ENCODE measurements around the gene KRTAP10-3.
"Not testable (repeated sequence)": the region's sequence is repeated elsewhere in the genome, so short reads cannot be mapped to it uniquely, and the experiment has no call there.

KRTAP10-3 gene

DNA sequence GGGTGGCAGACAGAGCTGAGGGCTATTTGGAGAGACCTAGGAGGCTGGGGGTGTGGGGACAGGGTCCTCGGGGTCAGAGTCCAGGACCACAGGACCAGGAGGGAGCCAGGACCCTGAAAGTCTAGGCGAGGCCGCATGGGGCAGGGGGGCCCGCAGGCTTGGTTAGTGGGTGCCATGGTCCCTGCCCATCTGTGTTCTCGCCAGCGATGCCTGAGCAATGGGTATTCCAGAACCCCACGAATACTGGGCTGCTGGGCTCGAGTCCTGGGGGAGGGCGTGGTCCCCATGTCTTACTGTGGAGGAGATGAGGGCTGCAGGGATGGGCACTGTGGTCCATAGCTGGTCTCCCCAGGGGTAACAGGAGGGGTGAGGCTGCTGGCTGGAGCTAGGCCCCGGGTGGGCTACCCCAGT is 31.7 kb upstream of the KRTAP10-3 start:
- no peak for DNase-seq (ENCODE audit: low spot score)

DNA sequence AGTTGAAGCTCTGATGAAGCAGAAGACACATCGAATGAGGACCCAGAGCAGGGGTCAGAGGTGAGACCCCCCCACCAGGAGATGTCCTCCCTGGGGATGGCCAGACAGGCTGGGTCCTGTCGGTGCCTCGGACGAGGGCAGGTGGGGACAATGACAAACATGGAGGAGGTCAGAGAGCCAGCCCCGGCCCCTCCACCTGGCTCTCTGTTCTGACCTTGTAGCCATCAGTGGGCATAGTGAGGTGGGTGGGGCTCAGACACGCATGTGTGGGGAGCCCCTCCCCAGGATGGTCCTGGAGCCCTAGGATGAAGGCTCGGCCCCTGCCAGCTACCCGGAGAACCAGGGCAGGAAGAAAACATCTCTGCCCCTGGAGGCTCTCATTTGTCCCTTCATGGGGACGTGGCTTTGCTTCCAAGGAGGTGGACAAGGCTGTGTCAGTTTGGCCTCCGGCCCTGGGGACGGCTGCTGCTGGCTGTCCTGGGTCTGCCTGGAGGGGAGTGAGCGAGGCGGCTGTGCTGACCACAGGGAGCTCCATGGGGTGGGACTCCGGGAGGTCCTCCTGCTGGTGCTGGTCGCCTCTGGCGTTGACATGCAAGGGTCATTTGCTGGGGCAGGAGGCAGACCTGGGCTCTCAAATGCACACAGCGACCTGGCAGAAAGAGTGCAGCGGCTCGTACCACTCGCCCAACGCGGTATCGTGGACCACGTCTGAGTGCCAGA is 31.2 kb upstream of the KRTAP10-3 start:
- DNase-seq (ENCODE audit: low spot score) = no peak

DNA sequence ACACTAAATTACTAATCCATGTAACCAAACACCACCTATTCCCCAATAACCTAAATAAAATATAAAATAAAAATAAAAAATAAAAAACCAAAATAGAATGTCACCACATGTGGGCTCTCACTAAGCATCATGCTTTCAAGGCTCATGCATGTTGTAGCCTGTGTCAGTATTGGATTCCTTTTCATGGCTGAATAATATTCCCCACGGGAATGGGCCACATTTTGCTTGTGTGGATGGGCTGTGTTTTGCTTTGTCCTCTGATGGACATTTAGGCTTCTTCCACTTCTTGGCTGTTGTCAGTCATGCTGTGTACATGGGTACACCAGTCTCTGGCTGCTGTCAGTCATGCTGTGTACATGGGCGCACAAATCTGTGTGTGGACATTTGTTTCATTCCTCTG is 30.5 kb upstream of the KRTAP10-3 start:
- DNase-seq (ENCODE audit: low spot score) = no peak

DNA sequence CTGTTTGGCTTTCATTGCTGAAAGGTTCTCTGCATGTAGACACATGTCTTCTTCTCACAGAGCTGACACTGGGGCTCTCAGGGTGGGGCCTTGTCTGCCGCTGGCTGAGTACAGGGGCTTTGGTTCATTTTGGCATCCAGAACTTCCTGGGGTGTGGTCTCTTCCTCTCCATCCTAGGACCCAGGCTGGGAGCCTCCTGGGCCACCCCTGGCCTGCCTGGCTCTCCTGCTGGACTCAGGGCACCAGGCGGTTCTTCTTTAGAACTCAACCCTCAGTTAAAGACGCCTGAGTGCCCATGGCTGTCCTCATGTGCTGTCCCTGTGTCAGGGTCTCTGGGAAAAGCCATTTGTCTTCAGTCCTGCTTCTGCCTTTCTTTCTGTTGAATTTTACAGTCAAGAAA is 27.3 kb upstream of the KRTAP10-3 start:
- DNase-seq (ENCODE audit: low spot score) = no peak

DNA sequence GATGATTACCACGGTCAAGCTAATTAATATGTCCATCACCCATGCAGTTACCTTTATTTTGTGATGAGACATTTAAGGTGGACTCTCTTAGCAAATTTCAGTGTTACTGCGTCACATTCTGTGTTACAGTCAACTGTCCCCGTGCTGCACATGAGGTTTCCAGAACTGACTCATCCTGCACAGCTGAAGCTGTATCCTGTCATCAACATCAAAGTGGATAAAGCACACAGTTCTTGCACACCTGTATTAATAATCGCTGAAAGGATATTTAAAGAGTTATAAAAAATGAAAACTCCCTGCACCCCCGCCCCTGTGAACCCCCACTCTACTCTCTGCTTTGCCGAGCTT is 25.2 kb upstream of the KRTAP10-3 start:
- DNase-seq (ENCODE audit: low spot score) = no peak

DNA sequence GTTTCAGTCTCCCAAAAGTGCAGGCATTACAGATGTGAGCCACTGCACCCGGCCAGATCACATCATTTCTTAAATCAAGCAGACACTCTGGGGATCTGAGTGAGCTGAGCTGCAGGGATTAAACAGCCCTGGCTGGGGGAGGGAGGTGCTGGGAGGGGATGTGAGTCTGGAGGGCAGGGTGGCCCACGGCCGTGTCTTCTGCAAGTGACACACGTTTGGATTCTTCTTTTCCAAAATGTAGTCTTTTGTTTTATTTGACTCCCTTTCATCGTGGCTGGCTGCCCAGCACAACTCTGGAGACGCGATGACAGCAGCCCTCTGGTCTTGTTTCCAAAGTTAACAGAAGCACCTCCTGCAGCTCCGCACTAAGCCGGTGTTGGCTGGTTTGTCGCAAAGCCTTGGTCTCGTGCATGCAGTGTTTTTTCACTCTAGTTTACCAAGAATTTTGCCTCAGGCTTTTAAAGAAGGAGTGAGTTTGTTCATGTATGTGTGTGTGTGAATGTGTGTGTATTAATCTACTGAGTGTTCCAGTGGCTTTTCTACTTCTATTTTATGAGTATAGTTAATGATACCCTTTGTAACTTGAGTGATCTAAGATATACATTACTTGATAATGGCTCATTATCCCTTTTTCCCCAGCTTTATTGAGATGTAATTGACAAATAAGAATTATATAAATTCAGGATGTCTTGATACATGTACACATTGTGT is 24.6 kb upstream of the KRTAP10-3 start:
- DNase-seq (ENCODE audit: low spot score) = no peak

DNA sequence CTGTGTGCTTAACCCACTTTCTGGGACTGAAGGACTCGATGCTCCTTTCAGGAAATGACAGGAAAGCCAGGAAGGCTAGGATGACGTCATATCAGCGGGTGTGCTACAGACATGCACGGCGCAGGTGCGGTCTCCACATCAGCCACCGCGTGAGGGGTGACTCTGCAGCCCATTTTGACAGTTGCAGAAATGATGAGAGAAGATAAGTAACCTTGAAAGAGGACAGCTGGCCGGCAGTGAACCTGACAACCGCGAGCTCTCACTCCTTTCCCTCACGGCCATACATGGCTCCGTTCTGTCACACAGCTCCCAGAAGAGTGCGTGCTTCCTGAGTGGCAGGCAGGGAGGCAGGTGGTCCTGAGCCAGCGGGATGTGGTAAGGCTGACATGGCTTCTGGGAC is 23.5 kb upstream of the KRTAP10-3 start:
- DNase-seq (ENCODE audit: low spot score) = no peak

DNA sequence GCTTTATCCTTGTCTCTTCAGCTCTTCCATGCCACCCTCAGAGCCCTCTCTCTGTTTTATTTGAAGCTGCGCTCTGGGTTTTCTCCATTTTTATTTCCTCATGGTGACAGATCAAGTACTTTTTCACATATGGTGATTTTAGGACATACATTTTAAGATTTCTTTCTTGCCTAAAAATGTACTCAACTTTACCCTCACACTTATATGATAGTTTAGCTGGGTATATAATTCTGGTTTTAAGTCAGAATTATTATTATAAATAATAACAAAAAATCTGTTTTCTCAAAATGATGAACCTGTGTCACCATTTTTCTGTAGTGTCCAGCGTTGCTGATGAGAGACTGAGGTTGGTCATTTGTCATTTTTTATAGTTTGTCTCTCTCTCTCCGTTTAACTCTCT is 22.6 kb upstream of the KRTAP10-3 start:
- no peak for DNase-seq (ENCODE audit: low spot score)

DNA sequence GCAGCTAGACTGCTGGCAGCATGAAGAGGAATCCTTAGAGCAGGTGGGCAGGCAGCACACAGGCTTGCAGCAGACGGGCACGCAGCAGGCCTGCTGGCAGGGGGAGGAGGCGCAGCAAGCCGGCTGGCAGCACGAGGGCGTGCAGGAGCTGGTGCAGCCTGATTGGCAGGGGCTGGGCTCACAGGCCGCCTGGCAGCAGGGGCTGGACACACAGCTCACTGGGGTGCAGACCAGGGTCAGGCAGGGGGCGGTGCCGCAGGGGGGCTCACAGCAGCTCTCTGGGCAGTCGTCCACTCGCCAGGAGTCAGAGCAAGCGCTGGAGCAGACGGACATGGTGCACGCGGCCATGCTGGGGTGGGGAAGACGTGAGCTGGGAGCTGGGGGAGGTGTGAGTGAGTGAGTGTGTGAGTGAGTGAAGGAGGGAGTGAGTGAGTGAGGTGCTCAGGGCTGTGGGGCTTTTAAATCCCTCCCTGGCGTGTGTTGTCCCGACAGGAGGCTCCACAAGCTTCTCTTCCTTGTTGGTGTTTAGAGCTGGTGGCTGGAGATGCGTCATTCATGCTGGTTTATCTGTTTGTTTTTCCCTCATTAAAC is 21.7 kb upstream of the KRTAP10-3 start, which contains the start of gene KRTAP10-5:
Gene KRTAP10-5, minus strand, starts transcription at position 374 of the 591 bp plus-strand sequence. Its CDS starts 26 bp downstream, at position 348.
- not testable (repeated sequence) for DNase-seq (ENCODE audit: low spot score)

DNA sequence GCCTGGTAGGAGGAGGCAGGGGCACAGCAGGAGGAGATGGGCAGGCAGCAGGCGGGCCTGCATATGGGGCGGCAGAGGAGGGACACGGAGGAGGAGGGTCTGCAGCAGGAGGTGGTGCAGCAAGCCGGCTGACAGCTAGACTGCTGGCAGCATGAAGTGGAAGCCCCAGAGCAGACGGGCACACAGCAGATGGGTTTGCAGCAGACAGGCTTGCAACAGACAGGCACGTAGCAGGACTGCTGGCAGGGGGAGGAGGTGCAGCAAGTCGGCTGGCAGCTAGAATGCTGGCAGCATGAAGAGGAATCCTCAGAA is 21.2 kb upstream of the KRTAP10-3 start:
- DNase-seq (ENCODE audit: low spot score) = no peak

DNA sequence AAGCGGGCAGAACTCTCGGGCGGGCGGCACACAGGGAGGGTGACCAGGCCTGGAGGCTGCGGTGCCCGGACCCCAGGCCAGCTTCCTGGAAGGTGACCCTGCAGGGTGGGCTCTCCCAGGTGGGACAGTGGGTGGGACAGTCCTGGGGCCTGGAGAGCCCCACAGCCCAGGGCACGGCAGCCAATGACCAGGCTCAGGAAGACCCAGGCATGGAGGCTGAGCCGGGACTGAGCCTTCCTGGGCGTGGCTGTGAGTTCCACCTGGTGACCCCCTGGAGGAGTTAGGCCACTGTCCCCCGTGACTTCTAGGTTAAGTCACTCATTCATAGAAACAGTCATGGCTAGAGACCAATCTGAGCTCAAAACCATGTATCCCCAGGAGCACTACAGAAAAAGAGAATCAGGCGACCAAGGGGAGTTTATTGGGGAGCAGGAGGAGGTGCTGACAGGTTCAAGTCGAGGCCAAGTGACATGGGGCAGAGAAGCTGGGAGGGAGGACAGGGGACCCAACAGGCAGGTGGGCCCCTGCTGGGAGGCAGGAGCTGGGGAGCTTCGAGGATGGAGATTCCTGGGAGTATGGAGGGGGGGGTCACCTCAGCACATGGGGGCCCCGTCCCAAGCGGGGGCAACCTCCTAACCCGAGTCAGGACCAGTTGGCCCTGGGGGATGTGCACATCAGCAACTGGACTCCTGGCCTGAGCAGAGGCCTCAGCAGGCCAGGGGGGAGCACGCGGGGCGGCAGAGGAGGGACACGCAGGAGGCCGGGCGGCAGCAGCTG is 20.6 kb upstream of the KRTAP10-3 start:
- DNase-seq (ENCODE audit: low spot score) = no peak

DNA sequence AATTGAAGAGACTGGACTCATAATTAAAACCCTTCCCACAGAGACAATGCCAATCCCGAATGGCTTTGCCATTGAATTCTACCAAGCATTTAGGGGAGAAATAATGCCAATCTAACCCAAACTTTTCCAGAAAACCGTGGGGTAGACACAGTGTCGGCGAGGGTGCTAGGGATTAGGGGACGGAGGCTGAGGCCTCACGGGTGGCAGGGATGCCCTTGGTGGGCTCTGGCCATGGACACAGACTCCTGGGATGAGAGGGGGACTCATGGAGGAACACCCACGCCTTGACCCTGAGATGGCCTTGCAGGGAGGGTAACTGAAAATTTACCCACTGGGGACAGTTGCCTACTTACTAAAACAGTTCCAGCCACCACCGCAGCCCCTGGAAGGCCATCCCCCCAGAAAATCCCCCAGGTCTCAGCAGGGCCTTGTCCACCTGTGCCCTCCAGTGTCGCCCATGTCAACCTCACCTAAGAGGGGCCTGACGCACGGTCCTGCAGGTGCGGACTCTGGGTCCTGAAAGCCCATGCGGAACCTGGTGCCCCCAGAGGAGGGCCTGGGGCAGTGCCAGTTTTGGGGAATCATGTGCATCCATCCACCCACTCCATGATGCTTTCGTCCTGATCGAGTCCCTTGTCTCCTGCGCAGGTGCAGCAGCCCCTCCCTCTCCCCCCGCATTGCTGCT is 19.9 kb upstream of the KRTAP10-3 start:
- DNase-seq (ENCODE audit: low spot score) = no peak

DNA sequence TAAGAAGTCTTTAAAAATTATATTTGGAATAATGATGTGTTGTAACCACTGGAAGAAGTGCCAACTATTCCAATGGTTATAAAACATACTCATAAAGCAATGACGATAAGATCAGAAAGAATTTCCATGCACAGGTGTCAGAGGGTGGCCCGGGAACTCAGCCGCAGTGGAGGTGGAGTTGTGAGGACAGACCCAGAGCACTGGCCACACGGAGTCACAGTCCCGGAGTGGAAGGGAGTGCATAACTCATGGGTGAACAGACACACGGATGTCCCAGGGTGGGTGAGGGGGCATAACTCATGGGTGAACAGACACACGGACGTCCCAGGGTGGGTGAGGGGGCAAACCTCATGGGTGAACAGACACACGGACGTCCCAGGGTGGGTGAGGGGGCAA is 17.4 kb upstream of the KRTAP10-3 start:
- no peak for DNase-seq (ENCODE audit: low spot score)

DNA sequence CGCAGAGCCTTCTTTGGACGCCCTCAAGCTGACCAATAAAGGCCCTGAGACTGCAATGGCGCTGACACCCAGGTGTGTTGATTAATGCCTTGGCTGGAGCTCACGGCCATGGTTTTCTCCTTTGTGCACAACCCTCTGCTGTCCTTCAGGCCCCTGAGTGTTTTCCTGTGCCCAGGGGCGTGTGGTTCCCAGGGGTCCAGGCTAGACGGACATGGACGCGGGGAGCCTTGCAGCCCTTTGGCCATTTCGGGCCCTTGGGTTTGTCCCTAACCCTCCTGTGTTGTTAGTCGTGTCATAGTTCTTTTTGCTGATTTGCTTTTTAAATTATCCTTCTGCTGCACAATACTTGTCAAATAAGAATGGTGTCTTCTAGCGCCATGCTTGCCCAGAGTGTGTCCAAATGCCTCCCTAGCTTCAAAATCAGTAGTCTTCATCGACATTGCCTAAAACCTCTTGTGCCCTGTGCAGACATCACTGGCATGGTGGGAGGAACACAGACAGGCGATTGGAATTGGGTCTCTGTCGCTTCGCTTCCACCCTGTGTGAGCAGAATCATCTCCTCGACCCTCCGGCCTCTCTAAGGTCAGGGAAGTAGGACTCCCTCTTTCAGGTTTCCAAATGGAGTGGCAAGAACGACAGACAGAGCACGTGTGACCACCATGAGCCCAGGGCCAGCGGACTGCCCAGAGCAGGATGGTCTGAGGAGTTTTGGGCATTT is 16.9 kb upstream of the KRTAP10-3 start:
- DNase-seq (ENCODE audit: low spot score) = no peak

DNA sequence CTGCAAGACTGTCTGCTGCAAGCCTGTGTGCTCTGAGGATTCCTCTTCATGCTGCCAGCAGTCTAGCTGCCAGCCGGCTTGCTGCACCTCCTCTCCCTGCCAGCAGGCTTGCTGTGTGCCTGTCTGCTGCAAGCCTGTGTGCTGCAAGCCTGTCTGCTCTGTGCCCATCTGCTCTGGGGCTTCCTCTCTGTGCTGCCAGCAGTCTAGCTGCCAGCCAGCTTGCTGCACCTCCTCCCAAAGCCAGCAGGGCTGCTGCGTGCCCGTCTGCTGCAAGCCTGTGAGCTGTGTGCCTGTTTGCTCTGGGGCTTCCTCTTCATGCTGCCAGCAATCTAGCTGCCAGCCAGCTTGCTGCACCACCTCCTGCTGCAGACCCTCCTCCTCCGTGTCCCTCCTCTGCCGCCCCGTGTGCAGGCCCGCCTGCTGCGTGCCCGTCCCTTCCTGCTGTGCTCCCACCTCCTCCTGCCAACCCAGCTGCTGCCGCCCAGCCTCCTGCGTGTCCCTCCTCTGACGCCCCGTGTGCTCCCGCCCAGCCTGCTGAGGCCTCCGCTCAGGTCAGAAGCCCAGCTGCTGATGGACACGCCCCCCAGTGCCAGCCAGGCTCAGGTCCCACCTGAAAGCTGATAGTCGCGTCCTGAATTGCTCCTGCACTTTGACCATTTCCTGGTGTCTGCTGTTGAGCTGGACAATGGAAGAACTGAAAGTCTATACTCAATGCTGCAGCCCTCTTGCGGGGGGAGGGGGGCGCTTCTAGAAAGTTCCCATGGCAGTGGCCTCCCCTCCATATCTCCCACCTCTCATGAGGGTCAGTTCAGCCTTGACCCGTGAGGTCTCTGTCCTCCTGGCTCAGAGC is 16.1 kb upstream of the KRTAP10-3 start:
- DNase-seq (ENCODE audit: low spot score) = no peak

DNA sequence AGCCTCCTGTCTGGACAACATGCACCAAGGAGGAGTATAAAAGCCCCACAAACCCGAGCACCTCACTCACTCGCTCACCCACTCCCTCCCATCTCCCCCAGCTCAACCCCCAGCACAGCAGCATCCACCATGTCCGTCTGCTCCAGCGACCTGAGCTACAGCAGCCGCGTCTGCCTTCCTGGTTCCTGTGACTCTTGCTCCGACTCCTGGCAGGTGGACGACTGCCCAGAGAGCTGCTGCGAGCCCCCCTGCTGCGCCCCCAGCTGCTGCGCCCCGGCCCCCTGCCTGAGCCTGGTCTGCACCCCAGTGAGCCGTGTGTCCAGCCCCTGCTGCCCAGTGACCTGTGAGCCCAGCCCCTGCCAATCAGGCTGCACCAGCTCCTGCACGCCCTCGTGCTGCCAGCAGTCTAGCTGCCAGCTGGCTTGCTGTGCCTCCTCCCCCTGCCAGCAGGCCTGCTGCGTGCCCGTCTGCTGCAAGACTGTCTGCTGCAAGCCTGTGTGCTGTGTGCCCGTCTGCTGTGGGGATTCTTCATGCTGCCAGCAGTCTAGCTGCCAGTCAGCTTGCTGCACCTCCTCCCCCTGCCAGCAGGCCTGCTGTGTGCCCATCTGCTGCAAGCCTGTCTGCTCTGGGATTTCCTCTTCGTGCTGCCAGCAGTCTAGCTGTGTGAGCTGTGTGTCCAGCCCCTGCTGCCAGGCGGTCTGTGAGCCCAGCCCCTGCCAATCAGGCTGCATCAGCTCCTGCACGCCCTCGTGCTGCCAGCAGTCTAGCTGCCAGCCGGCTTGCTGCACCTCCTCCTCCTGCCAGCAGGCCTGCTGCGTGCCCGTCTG is 15.2 kb upstream of the KRTAP10-3 start, which contains the start of gene KRTAP10-4:
Gene KRTAP10-4, plus strand, starts transcription at position 100 of the 827 bp plus-strand sequence. Its CDS starts 30 bp downstream, at position 130.
- DNase-seq (ENCODE audit: low spot score) = not testable (repeated sequence)

DNA sequence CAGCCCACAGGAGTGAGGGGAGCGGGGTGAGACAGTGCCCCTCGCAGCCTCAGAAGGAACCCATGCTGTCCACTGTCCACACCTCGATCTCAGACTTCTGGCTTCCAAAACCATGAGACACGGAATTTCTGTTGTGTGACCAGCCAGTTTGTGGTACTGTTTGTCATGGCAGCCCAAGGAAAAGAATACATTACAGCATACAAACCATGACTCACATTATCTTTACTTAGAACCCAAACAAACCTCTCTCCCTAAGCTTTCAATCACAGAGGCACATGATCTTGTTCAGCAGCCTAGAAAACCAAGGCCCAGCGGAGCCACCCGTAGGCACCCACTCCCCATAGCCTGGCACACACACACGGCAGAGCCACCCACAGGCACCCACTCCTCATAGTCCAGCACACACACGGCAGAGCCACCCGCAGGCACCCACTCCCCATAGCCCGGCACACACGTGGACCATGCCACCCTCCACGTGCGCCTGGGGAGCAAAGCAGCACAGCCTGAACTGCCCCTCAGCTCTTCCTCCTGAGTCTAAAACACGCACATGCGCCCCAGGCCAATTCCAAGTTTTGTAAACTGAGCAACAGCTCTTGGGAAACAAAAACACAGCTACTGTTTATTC is 14.5 kb upstream of the KRTAP10-3 start:
- DNase-seq (ENCODE audit: low spot score) = peak; percentile 25

DNA sequence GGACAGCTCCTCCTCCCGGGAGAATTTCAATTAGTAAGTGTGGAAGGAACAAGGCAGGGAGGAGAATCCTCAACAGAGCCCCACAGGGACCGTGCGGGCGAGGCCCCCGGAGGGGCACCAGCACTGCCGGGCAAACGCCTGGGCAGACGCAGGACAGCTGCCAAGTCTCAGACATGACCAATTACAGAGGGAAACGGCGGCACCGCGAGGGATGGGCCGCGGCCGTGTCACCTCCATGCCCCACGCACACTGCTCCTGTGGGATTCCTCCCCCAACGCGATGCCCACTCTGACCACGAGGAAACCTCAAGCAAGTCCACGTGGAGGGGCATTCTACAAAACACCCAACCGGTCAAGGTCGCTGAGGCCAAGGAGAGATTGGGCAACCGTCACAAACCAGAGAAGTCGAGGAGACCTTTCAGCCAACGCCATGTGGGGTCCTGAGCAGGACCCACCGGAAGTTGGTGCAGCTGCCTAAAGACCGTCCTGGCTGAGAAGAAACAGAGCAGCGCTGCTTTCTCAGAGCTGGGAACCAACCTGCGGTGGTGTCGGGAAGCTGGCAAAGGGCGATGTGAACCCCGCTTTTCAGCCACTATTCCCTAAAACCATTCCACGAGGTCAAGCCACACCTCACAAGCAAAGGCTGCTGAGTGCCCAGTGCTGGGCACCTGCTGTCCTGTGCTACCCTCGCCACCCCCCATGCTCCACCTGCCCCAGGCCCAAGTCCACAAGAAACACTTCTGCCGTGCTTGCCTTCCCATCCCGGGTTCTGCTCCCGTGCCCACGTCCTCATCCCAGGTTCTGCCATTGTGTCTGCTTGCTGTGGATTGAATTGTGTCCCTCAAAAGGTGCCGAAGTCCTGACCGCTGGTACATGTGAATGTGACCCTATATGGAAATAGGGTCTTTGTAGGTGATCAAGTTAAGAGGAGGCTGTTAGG is 13.5 kb upstream of the KRTAP10-3 start:
- DNase-seq (ENCODE audit: low spot score) = peak; percentile 27
